Fibroblast of pulmonary artery (primary cell): Measurements from ENCODE around the gene NT5DC1.

Experiments used
- DNase-seq: peaks from one replicate; pipeline ENCODE4 v3.0.0-alpha.2; 2010; ENCODE audit warnings: low read depth
- H3K4me3 ChIP-seq: replicated peaks from 2 replicates; pipeline ENCODE4 v1.5.1; 2011; ENCODE audit warnings: low read depth, mild to moderate bottlenecking, control low read depth, low read length, moderate library complexity
- TF ChIP-seq, protein P1 (sequence below): IDR thresholded peaks from 2 replicates; pipeline ENCODE4 v1.5.1; 2011; ENCODE audit warnings: mild to moderate bottlenecking, control low read depth, low read length, inconsistent platforms; ENCODE audit errors: missing control alignments

The NT5DC1 gene

DNA sequence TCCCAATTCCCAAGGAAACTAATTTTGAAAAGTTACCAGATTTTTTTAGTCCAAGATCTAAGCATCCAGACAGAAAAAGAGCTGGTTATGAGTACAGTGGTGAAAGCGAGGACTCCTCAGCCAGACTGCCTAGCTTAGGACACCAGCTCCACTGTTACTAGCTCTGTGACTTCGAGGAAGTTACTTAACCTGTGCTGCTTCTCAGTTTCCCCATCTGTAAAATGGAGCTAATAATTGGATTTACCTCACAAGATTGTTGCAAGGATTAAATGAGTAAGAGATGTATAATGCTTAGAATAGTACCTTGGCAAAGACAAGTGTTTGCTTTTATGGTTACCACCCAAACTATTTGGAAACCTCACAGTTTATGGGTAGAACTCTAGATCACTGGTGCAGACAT is 1.1 kb downstream of the NT5DC1 start:
- peak overlapping the region; percentile 73 for H3K4me3 ChIP-seq
- TF ChIP-seq, protein P1, sequence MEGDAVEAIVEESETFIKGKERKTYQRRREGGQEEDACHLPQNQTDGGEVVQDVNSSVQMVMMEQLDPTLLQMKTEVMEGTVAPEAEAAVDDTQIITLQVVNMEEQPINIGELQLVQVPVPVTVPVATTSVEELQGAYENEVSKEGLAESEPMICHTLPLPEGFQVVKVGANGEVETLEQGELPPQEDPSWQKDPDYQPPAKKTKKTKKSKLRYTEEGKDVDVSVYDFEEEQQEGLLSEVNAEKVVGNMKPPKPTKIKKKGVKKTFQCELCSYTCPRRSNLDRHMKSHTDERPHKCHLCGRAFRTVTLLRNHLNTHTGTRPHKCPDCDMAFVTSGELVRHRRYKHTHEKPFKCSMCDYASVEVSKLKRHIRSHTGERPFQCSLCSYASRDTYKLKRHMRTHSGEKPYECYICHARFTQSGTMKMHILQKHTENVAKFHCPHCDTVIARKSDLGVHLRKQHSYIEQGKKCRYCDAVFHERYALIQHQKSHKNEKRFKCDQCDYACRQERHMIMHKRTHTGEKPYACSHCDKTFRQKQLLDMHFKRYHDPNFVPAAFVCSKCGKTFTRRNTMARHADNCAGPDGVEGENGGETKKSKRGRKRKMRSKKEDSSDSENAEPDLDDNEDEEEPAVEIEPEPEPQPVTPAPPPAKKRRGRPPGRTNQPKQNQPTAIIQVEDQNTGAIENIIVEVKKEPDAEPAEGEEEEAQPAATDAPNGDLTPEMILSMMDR: no peak
- no peak for DNase-seq

DNA sequence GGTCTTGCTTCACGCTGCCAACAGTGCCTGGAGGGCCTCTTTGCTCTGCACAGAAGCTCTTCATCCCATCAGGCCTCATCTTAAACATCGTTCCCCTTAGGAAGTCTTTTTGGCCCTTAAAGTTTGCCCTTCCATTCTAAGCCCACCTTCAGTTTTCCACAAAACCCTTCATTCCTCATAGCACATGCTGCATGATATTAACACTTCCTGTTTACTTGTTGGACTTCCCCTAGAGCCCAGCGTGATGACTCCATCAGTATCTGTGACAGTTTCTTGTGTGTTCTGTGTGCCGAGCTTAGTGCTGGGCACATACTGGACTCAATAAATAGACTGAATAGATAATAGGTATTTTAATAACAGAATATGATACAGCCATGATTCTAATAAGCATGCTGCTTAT is 2.2 kb downstream of the NT5DC1 start:
- DNase-seq: no peak
- TF ChIP-seq, protein P1: no peak

GRCh38 chr6:116104636-116105035 is 4.0 kb downstream of the NT5DC1 start:
- DNase-seq: no peak
- TF ChIP-seq, protein P1: no peak
- H3K4me3 ChIP-seq: no peak overlapping the region

More for the DNA sequence above, 2.2 kb downstream of the NT5DC1 start:
- H3K4me3 ChIP-seq: no peak overlapping the region

DNA sequence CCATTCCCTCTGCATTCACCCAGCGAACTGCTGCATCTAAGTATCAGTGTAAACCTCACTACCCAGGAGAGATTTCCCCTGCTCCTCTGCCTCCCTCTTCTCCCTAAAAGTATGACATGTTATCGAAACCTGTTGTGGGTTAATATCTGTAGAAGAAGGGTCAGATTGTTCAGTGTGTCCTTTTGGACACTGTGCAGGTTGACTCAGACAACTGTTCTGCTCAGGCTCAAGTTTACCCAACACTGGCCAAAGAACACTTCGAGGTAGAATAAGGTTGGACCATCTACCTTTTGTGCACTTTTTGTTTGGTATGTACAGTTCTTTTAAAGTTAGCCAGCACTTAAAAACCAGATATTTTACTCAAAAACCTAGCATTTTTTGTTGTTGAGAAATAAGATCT is 4.6 kb downstream of the NT5DC1 start:
- DNase-seq: no peak
- TF ChIP-seq, protein P1: no peak
- H3K4me3 ChIP-seq: no peak overlapping the region

- peak; percentile 79 for DNase-seq
- H3K4me3 ChIP-seq: no peak overlapping the region
- TF ChIP-seq, protein P1: no peak
These were observed 5.5 kb downstream of the NT5DC1 start for GRCh38 chr6:116106146-116106545.

DNA sequence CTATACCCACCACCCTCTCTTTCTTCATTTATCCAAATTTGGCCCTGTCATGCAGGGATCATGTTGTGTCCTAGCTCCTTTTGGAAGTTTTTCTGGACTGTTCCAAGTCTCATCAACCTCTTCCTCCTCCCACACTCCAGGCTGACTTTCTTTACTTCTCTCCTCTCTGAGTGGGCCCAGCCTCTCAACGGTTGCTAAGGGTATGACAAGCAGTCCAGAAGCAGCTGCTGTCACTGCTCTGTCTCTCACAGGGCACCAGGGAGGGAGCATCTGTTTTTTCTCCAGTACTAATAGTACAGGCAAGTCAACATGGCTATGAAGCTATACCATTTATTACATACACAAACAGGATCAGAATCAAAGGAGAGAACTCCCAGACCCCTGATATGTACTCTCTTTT is 8.2 kb downstream of the NT5DC1 start:
- no peak for DNase-seq
- no peak overlapping the region for H3K4me3 ChIP-seq
- TF ChIP-seq, protein P1: no peak
